Effector memory CD4-positive, alpha-beta T cell (primary cell): Measurements from ENCODE around the gene COBL.
"Not testable (repeated sequence)": the region's sequence is repeated elsewhere in the genome, so short reads cannot be mapped to it uniquely, and the experiment has no call there.

ENCODE experiments used
- DNase-seq, 3 donors: peaks; one replicate each; pipeline ENCODE4 v3.0.0-alpha.2; 2020
- H3K27ac ChIP-seq: 2 replicates; pipeline ENCODE4 v1.7.0; 2013; ENCODE audit warnings: mild to moderate bottlenecking, low read length, moderate library complexity; ENCODE audit not compliant: insufficient read depth, poor library complexity, severe bottlenecking
- H3K27me3 ChIP-seq: replicated peaks from 2 replicates; pipeline ENCODE4 v1.7.0; 2013; ENCODE audit warnings: mild to moderate bottlenecking, low read length; ENCODE audit not compliant: insufficient read depth, control insufficient read depth, poor library complexity, severe bottlenecking
- H3K36me3 ChIP-seq: 2 replicates; pipeline ENCODE4 v1.7.0; 2013; ENCODE audit warnings: mild to moderate bottlenecking, low read length, moderate library complexity; ENCODE audit not compliant: control insufficient read depth, insufficient read depth
- H3K4me1 ChIP-seq: 2 replicates; pipeline ENCODE4 v1.7.0; 2013; ENCODE audit warnings: low read length, mild to moderate bottlenecking; ENCODE audit not compliant: control insufficient read depth, insufficient read depth, poor library complexity, severe bottlenecking
- H3K4me3 ChIP-seq: 2 replicates; pipeline ENCODE4 v1.7.0; 2013; ENCODE audit warnings: low read length, low read depth, mild to moderate bottlenecking; ENCODE audit not compliant: insufficient read depth, poor library complexity, severe bottlenecking
- H3K9me3 ChIP-seq: 2 replicates; pipeline ENCODE4 v1.7.0; 2013; ENCODE audit warnings: mild to moderate bottlenecking, low read length, moderate library complexity; ENCODE audit not compliant: control insufficient read depth

Gene COBL

DNA sequence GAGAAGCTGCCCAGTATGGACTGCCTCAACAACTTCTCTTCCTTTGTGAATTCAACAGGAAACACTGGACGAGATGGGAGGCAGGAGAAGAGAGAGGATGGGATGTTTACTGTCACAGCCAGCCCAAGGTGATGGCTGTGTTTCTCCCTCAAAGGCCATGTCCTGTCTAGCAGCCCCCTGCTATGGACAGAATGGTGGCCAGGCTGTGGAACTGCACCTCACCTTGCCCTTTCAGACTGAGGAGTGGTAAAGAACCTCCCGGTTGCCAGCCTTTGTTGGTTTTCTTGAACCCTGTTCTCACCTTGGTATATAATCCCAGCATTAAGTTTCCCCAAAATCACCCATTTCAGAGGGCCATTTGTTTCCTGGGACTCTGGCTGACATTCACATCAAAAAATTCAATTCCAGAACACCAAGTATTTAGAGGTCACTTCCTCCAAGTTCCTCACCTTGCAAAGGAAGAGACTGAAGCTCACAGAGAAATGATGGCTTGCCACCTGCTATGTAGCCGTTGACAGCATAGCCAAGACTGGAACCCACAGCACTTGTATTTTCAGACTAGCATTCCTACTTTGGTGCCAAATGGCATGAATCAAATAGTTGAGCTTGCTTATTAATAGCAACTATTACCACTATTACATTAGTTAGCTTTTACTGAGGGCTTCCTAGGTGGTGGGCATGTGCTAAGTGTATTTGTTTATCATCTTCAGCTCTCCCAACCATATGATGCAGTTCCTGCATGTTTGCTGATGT, 309.9 kb downstream of the COBL start:
- Histone ChIP-seq H3K4me3 (no peak overlapping the region), H3K36me3 (no peaks in the 10 kb centered on the region), H3K9me3 (no peaks in the 10 kb centered on the region), H3K27me3 (no peaks in the 10 kb centered on the region), H3K4me1 (no peaks in the 10 kb centered on the region), H3K27ac (no peak overlapping the region)
- no peak for DNase-seq

DNA sequence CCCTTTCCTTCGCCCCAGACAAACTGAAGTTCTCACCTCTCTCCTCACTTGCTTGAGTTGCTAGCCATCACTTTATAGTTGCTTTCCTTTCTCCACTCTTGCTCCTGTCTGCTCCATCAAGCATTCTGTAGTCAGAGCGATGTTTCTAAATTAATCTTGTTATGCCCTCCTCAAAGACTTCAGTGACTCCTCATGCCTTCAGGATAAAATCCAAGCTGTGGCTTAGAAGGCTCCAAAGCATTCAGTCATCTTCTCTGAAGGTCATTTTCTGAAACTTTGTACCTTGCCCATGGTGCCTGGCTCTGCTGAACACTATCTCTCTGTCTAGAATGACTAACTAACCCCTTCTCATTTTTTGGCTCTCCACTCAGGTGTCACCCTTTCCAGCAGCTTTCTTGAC, 311.5 kb downstream of the COBL start:
- H3K36me3 ChIP-seq, result no peaks in the 10 kb centered on the region
- H3K9me3 ChIP-seq, result no peaks in the 10 kb centered on the region
- no peaks in the 10 kb centered on the region for H3K4me1 ChIP-seq
- no peak overlapping the region for H3K27ac ChIP-seq
- no peak for DNase-seq
- no peaks in the 10 kb centered on the region for H3K27me3 ChIP-seq
- H3K4me3 ChIP-seq, result no peak overlapping the region

DNA sequence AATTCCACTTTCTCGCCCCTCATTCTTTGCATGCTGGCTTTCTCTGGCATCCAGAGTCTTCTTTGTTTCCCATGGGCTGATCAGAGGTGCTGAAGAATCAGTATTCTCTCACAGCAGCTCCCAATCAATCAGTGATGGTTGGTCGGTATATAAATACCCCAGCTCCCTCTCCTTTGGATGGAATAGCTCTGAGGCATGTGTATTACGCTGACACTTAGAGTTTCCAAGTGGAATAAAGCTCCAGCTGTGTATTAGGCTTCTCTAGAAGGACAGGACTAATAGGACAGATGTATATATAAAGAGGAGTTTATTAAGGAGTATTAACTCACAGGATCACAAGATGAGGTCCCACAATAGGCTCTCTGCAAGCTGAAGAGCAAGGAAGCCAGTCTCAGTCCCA, 315.7 kb downstream of the COBL start:
- no peak for DNase-seq
- Histone ChIP-seq H3K27ac (no peak overlapping the region), H3K36me3 (no peaks in the 10 kb centered on the region), H3K4me1 (no peaks in the 10 kb centered on the region), H3K9me3 (no peaks in the 10 kb centered on the region), H3K27me3 (no peaks in the 10 kb centered on the region), H3K4me3 (no peak overlapping the region)

DNA sequence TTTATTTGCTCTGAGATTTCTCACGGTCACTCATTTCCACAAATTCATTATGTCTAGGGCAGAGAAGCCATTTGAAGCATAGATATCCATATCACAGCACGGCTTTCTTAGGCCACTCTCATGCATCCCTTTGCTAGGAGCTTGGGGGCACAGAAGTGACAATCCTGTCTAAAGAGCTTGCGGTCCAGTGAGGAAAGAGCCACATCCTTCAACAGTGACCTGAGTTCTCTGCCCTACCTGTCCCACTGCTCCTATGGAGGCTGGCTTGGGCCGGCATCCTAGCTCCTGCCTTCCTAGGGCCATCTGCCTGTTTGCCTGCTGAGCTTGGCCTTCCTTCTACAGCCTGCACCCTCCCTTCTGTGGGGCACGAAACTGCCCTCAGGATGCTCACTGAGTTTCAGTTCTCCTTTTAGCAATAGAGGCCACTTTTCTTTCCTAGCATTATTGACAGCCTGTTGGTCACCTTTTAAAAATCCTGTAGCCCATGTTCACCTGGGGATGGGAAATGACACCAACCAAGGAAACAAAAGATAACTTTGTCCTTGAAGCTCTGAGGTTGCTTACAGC, 321.8 kb downstream of the COBL start:
- H3K27me3 ChIP-seq, result no peaks in the 10 kb centered on the region
- H3K9me3 ChIP-seq, result no peaks in the 10 kb centered on the region
- no peak overlapping the region for H3K4me3 ChIP-seq
- H3K36me3 ChIP-seq, result no peaks in the 10 kb centered on the region
- no peaks in the 10 kb centered on the region for H3K4me1 ChIP-seq
- no peak for DNase-seq
- no peak overlapping the region for H3K27ac ChIP-seq

DNA sequence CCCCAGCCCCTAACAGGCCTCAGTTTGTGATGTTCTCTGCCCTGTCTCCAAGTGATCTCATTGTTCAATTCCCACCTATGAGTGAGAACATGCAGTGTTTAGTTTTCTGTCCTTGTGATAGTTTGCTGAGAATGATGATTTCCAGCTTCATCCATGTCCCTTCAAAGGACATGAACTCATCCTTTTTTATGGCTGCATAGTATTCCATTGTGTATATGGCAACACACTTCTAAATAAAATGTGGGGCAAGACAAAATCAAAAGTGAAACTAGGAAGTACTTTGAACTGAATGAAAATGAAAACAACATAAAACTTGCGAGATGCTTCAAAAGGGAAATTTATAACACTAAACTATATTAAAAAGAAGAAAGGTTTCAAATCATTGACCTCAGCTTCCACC, 326.4 kb downstream of the COBL start:
- H3K4me1 ChIP-seq, H3K9me3 ChIP-seq, H3K27me3 ChIP-seq, H3K27ac ChIP-seq, H3K36me3 ChIP-seq, DNase-seq, H3K4me3 ChIP-seq: not testable (repeated sequence)

DNA sequence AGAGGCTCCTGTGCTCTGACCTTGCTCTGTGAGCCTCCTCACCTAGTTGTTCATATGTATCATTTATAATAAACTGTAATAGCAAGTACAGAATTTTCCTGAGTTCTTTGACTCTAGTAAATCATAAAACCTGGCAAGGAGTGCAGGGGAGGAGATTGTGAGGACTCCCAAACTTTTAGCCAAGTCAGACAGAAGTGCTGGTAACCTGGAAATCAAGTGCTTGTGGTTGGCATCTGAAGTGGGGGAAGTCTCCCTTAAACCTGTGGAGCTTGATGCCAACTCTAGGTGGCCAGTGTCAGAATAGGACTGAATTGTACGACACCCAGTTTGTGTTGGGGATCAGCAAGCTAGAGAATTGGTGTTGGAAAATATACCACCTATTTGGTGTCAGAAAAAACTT, 327.6 kb downstream of the COBL start:
- no peaks in the 10 kb centered on the region for H3K27me3 ChIP-seq
- no peak overlapping the region for H3K27ac ChIP-seq
- no peak overlapping the region for H3K4me3 ChIP-seq
- DNase-seq, result no peak
- no peaks in the 10 kb centered on the region for H3K36me3 ChIP-seq
- no peaks in the 10 kb centered on the region for H3K9me3 ChIP-seq
- H3K4me1 ChIP-seq, result no peaks in the 10 kb centered on the region

DNA sequence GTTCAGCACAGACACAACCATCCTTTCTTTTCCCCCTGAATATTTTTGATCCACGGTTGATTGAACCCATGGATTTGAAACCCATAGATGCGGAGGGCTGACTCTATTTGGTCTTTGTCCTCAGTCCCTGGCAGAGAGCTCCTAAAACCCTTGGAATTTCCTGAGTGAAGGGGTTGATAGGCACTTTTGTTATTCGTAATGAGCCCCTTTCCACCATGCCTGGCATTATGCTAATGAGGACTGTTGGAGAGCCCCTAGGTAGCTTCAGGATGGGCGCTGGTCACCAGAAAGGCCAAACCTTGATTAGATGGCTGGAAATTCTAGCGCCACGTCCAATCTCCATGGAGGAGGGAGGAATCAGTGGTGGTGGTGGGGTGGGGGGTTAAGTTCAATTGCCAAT, 328.1 kb downstream of the COBL start:
- DNase-seq, result no peak
- H3K27me3 ChIP-seq, result no peaks in the 10 kb centered on the region
- no peaks in the 10 kb centered on the region for H3K36me3 ChIP-seq
- H3K4me3 ChIP-seq, result no peak overlapping the region
- H3K4me1 ChIP-seq, result no peaks in the 10 kb centered on the region
- H3K9me3 ChIP-seq, result no peaks in the 10 kb centered on the region
- no peak overlapping the region for H3K27ac ChIP-seq

DNA sequence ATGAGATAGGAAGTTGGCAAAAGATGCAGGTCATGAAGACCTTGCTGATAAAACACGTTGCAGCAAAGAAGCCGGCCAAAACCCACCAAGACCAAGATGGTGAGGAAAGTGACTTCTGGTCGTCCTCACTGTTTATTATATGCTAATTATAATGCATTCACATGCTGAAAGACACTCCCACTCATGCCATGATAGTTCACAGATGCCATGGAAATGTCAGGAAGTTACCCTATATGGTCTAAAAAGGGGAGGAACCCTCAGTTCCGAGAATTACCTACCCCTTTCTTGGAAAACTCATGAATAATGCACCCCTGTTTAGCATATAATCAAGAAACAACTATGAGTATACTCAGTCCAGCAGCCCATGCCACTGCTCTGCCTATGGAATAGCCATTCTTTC, 331.5 kb downstream of the COBL start:
- no peaks in the 10 kb centered on the region for H3K27me3 ChIP-seq
- no peaks in the 10 kb centered on the region for H3K4me1 ChIP-seq
- DNase-seq, result no peak
- H3K27ac ChIP-seq, result no peak overlapping the region
- H3K36me3 ChIP-seq, result no peaks in the 10 kb centered on the region
- no peak overlapping the region for H3K4me3 ChIP-seq
- no peaks in the 10 kb centered on the region for H3K9me3 ChIP-seq

DNA sequence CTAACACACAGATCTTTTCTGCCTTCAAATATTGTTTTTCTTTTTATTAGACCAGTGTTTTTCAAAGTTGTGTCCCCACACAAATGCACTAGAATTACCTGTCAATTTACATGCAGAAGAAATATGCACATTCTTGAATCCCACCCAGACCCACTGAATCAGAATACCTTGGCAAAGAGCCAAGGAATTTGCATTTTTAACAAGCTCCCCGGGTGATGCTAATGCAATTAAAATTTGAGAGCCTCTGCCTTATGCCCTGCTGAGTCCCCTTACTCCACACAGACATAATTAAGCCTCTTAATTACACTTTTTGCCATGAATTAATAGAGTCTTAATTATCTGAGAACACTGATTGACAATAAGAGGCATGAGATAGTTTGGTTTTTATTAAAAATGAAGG, 332.8 kb downstream of the COBL start:
- no peak overlapping the region for H3K4me3 ChIP-seq
- no peaks in the 10 kb centered on the region for H3K9me3 ChIP-seq
- H3K4me1 ChIP-seq, result no peaks in the 10 kb centered on the region
- H3K27me3 ChIP-seq, result no peaks in the 10 kb centered on the region
- no peak for DNase-seq
- no peak overlapping the region for H3K27ac ChIP-seq
- H3K36me3 ChIP-seq, result no peaks in the 10 kb centered on the region

DNA sequence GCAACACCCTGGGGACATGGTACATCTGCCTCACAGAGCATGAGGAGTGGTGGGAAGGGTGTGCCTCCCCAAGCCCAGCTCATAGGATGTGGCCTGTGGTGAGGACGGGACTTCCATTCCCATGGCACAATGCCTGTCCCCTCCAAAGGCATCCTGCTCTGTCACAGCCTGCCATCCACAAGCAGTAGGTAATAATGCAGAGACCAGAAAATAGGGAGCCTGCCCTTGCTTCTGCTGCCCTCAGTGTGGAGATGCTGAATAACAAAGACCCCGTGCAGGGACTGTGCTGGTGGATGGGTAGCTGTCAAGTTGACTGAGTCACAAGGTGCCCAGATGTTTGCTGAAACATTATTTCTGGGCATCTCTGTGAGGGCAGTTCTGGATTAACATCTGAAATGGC, 334.0 kb downstream of the COBL start:
- Histone ChIP-seq H3K36me3 (no peaks in the 10 kb centered on the region), H3K4me1 (no peaks in the 10 kb centered on the region), H3K27me3 (no peaks in the 10 kb centered on the region), H3K27ac (no peak overlapping the region), H3K9me3 (no peaks in the 10 kb centered on the region), H3K4me3 (no peak overlapping the region)
- DNase-seq, result no peak
